Kidney (tissue), 14 donors: ENCODE results near the gene FBXL2. TPM values are rescaled to one million over a fixed set of nuclear protein-coding genes. Genes with fewer than 3 reads are reported as not detected.

Experiments
- DNase-seq, 5 donors: peaks; one replicate each; pipeline ENCODE4 v3.0.0-alpha.2; 2013 to 2020
- FAIRE-seq: peaks from 2 replicates; lab custom pipeline; 2012; peaks lifted over from hg19 to GRCh38; lab: Jason Lieb, UNC
- H3K27ac ChIP-seq, 2 donors: one replicate each; pipeline ENCODE4 v1.7.0; 2013; ENCODE audit warnings: low read depth in 2 of 2, low read length in 2 of 2, inconsistent platforms in 1 of 2
- H3K27me3 ChIP-seq: one replicate; pipeline ENCODE4 v1.7.1; 2013; ENCODE audit warnings: low read length, inconsistent platforms; ENCODE audit not compliant: control insufficient read depth, insufficient read depth
- H3K36me3 ChIP-seq, 3 donors: one replicate each; pipeline versions ENCODE4 v1.7.0 to v1.7.1; 2013; ENCODE audit warnings: low read length in 3 of 3, control low read depth in 1 of 3, inconsistent platforms in 1 of 3; ENCODE audit not compliant: insufficient read depth in 3 of 3, control insufficient read depth in 2 of 3
- H3K4me1 ChIP-seq, 3 donors: one replicate each; pipeline versions ENCODE4 v1.7.0 to v1.7.1; 2013; ENCODE audit warnings: low read length in 3 of 3, inconsistent platforms in 1 of 3, low read depth in 1 of 3; ENCODE audit not compliant: control insufficient read depth in 2 of 3, insufficient read depth in 2 of 3
- H3K4me3 ChIP-seq, 3 donors: one replicate each; pipeline versions ENCODE4 v1.7.0 to v1.8.1; 2013; ENCODE audit warnings: low read length in 3 of 3, control low read depth in 1 of 3, inconsistent platforms in 1 of 3
- H3K9ac ChIP-seq, 3 donors: one replicate each; pipeline versions ENCODE4 v1.7.0 to v1.7.1; 2013; ENCODE audit warnings: low read length in 3 of 3, control low read depth in 1 of 3, inconsistent platforms in 1 of 3
- H3K9me3 ChIP-seq, 3 donors: one replicate each; pipeline versions ENCODE4 v1.7.0 to v1.7.1; 2013; ENCODE audit warnings: low read length in 3 of 3, control low read depth in 1 of 3, inconsistent platforms in 1 of 3; ENCODE audit not compliant: control insufficient read depth in 2 of 3, insufficient read depth in 1 of 3
- intact Hi-C: fragments of 100-400 bp; cut with DNase I; formaldehyde crosslinking; loops from one replicate; pipeline ENCODE4 v1.11.1; 2022
- polyA plus RNA-seq: library from polyadenylated mRNA; stranded (reverse); fragments of 350-450 nt; fragmentation: Illumina TruSeq; extraction: RNeasy Lipid Tissue Mini Kit (QIAGEN cat#74804); gene quantifications from one replicate; pipeline ENCODE4 v1.2.3, GENCODE V29; 2014; ENCODE audit warnings: low read depth, low replicate concordance; ENCODE audit not compliant: insufficient read depth
- total RNA-seq: library from RNA; stranded (reverse); fragmentation: NEBNext Ultra II Directional; extraction: Animal tissue kit (Norgen Biotek cat#: 25700); gene quantifications from one replicate; pipeline ENCODE4 v1.2.1, GENCODE V29; 2021
- TF ChIP-seq, protein P1 (sequence below): IDR thresholded peaks from 3 replicates; pipeline ENCODE4 v1.5.1; 2012; ENCODE audit warnings: mild to moderate bottlenecking, moderate library complexity, borderline replicate concordance; ENCODE audit not compliant: insufficient read depth; ENCODE audit errors: extremely low read depth
- donor health status: control.
- donor health status: control.
- donor health status: control.
- donor health status: control.
- donor health status: control.
- donor health status: DM: yes; HTN: yes; CAD: no.
- donor health status: Normal renal cell carcinoma (clear cell type).

Gene FBXL2
- total and polyA plus RNA-seq, 2 donors from 2014 or later: 10.8 to 18.3 TPM

DNA sequence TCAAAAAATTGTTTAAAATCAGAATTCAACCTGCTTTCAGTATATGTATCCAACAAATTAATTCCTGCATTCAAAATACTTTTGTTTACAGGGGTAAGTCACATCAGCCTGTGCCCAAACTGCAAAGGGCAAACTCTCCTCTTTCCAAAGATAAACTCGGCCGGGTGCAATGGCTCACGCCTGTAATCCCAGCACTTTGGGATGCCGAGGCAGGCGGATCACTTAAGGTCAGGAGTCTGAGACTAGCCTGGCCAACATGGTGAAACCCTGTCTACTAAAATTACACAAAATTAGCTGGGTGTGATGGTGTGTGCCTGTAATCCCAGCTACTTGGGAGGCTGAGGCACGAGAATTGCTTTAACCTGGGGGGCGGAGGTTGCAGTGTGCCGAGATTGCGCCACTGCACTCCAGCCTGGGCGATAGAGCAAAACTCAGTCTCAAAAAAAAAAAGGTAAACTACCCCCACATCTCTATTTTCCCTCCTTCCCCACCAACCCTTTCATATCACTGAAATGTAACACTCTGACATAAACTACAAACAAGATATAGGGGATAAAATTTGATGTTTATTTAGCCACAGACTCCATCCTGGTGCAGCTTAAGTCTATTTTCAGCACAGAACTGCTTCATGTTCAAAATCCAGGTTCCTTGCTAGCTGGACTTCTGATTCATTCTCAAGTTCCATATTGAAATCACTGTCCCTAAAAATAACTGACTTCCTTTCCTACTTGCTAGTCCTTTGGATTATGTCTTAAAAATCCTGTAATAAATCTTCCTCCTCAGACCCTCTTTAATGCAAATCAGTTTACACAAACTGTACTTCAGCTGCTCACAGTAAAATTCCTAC lies 147.6 kb downstream of the FBXL2 start:
- no peaks in the 10 kb centered on the region for H3K4me1 ChIP-seq
- FAIRE-seq (no peak), DNase-seq (no peak)
- H3K36me3 ChIP-seq: peaks cover 2 to 9% (median 5%) of the 10 kb centered on the region in 3 donors
- H3K9ac ChIP-seq: no peak overlapping the region
- H3K4me3 ChIP-seq: no peak overlapping the region
- TF ChIP-seq, protein P1, sequence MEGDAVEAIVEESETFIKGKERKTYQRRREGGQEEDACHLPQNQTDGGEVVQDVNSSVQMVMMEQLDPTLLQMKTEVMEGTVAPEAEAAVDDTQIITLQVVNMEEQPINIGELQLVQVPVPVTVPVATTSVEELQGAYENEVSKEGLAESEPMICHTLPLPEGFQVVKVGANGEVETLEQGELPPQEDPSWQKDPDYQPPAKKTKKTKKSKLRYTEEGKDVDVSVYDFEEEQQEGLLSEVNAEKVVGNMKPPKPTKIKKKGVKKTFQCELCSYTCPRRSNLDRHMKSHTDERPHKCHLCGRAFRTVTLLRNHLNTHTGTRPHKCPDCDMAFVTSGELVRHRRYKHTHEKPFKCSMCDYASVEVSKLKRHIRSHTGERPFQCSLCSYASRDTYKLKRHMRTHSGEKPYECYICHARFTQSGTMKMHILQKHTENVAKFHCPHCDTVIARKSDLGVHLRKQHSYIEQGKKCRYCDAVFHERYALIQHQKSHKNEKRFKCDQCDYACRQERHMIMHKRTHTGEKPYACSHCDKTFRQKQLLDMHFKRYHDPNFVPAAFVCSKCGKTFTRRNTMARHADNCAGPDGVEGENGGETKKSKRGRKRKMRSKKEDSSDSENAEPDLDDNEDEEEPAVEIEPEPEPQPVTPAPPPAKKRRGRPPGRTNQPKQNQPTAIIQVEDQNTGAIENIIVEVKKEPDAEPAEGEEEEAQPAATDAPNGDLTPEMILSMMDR: no peak
- H3K27me3 ChIP-seq: no peaks in the 10 kb centered on the region
- intact Hi-C loops: no loop called here
- H3K9me3 ChIP-seq: no peaks in the 10 kb centered on the region
- H3K27ac ChIP-seq: no peak overlapping the region

DNA sequence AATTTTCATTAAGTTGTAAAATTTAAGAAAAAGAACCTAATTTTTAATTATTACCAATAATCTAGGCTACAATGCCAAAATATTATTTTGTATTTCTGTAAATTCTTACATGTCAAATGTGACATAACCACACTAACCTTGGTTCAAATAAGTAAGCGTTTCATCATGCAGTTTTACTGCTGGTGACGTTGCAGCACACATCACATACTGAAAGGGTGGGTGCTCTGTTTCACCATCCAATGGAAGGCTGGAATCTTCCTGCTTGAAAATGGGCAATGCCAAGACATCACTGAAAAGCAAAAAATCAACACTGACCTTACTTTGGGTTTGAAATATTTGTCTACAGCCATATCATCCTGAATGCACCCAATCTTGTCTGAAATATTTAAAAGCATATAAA lies 148.2 kb downstream of the FBXL2 start:
- H3K4me1 ChIP-seq: no peaks in the 10 kb centered on the region
- peaks cover 2 to 9% (median 5%) of the 10 kb centered on the region in 3 donors for H3K36me3 ChIP-seq
- FAIRE-seq: no peak
- no peak overlapping the region for H3K4me3 ChIP-seq
- TF ChIP-seq, protein P1: no peak
- no peaks in the 10 kb centered on the region for H3K9me3 ChIP-seq
- H3K27ac ChIP-seq: no peak overlapping the region
- no peak overlapping the region for H3K9ac ChIP-seq
- no peaks in the 10 kb centered on the region for H3K27me3 ChIP-seq
- intact Hi-C loops: no loop called here
- no peak for DNase-seq

DNA sequence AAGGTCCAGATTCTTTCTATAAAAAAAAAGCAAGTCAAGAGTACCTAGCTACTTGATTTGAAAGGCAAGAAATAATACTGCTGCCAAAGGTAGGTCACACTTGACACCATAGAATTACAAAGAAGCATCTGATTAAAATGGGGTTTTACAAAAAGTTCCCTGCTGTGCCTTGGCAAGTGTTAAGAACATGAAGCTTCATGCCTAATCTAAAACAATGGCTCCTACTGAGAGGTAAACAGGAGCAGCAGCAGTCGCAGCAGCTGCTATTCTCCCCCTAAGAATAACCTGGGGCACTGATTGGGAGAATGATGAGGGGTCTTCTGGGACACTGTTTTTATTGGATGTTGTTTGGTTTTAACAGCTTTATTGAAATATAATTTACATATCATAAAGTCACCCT lies 148.8 kb downstream of the FBXL2 start:
- TF ChIP-seq, protein P1: no peak
- Histone ChIP-seq H3K27me3 (no peaks in the 10 kb centered on the region), H3K9me3 (no peaks in the 10 kb centered on the region), H3K4me1 (no peaks in the 10 kb centered on the region), H3K4me3 (no peak overlapping the region), H3K9ac (no peak overlapping the region), H3K36me3 (peaks cover 2 to 9% (median 5%) of the 10 kb centered on the region in 3 donors), H3K27ac (no peak overlapping the region)
- intact Hi-C loops: no loop called here
- FAIRE-seq: no peak
- no peak for DNase-seq
